HEK293 (cell line): ENCODE measurements around the gene GPN1.

Experiments used
- ZFP37 ChIP-seq: fragments of 450-650 bp; formaldehyde crosslinking; IDR thresholded peaks from 2 replicates; pipeline ENCODE4 v1.5.1; 2016; ENCODE audit warnings: missing biosample characterization, missing genetic modification characterization
- ZNF214 ChIP-seq: fragments of 450-650 bp; formaldehyde crosslinking; IDR thresholded peaks from 2 replicates; pipeline ENCODE4 v1.5.1; 2017; ENCODE audit warnings: missing biosample characterization, mild to moderate bottlenecking, missing genetic modification characterization, borderline replicate concordance
- ZNF239 ChIP-seq: fragments of 450-650 bp; formaldehyde crosslinking; IDR thresholded peaks from 2 replicates; pipeline ENCODE4 v1.5.1; 2016; ENCODE audit warnings: missing biosample characterization, missing genetic modification characterization
- ZNF302 ChIP-seq: fragments of 450-650 bp; formaldehyde crosslinking; IDR thresholded peaks from 2 replicates; pipeline ENCODE4 v1.5.1; 2016; ENCODE audit warnings: missing biosample characterization, missing genetic modification characterization, low read depth
- ZNF510 ChIP-seq: fragments of 450-650 bp; formaldehyde crosslinking; IDR thresholded peaks from 2 replicates; pipeline ENCODE4 v1.5.1; 2018; ENCODE audit warnings: mild to moderate bottlenecking, missing genetic modification characterization, missing biosample characterization; ENCODE audit not compliant: insufficient replicate concordance
- ZNF561 ChIP-seq: fragments of 450-650 bp; IDR thresholded peaks from 2 replicates; pipeline ENCODE4 v1.5.1; 2018; ENCODE audit warnings: missing biosample characterization, missing genetic modification characterization, borderline replicate concordance
- TF ChIP-seq, protein P1 (sequence below): fragments of 450-650 bp; formaldehyde crosslinking; IDR thresholded peaks from 2 replicates; pipeline ENCODE4 v1.5.1; 2016; ENCODE audit warnings: missing biosample characterization, missing genetic modification characterization
- TF ChIP-seq, protein P2 (sequence below): fragments of 450-650 bp; formaldehyde crosslinking; IDR thresholded peaks from 2 replicates; pipeline ENCODE4 v1.5.1; 2016; ENCODE audit warnings: missing biosample characterization, missing genetic modification characterization
- TF ChIP-seq, protein P3 (sequence below): fragments of 450-650 bp; formaldehyde crosslinking; IDR thresholded peaks from 2 replicates; pipeline ENCODE4 v1.5.1; 2016; ENCODE audit warnings: missing biosample characterization, missing genetic modification characterization
- TF ChIP-seq, protein P4 (sequence below): fragments of 450-650 bp; formaldehyde crosslinking; IDR thresholded peaks from 2 replicates; pipeline ENCODE4 v1.5.1; 2016; ENCODE audit warnings: missing biosample characterization, missing genetic modification characterization
- TF ChIP-seq, protein P5 (sequence below): fragments of 450-650 bp; formaldehyde crosslinking; IDR thresholded peaks from 2 replicates; pipeline ENCODE4 v1.5.1; 2016; ENCODE audit warnings: missing biosample characterization, missing genetic modification characterization
- TF ChIP-seq, protein P6 (sequence below): IDR thresholded peaks from 2 replicates; pipeline ENCODE4 v1.6.1; 2011; ENCODE audit warnings: mild to moderate bottlenecking, low read depth, low read length, borderline replicate concordance
- TF ChIP-seq, protein P7 (sequence below): fragments of 450-650 bp; formaldehyde crosslinking; IDR thresholded peaks from 2 replicates; pipeline ENCODE4 v1.5.1; 2016; ENCODE audit warnings: missing biosample characterization, missing genetic modification characterization, low read depth

DNA sequence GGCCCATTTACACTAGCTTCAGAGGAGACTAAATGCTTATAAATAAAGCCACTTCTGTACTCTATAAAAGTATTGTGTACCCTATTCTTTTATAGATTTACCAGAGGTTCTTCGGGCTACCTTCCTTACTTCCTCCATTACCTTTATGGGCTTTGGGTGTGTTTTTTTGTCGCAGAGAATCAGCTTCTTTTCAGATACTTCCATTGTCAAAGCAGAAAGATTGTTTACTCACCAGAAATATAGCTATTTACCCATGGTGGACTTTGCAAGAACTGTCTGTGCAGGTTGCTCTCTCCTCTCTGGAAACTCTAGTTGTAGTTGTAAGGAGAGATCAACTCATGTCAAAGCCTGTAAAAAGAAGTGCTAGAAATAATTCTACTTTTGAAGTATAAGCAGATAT lies 14.9 kb upstream of the GPN1 start:
- TF ChIP-seq, protein P1, sequence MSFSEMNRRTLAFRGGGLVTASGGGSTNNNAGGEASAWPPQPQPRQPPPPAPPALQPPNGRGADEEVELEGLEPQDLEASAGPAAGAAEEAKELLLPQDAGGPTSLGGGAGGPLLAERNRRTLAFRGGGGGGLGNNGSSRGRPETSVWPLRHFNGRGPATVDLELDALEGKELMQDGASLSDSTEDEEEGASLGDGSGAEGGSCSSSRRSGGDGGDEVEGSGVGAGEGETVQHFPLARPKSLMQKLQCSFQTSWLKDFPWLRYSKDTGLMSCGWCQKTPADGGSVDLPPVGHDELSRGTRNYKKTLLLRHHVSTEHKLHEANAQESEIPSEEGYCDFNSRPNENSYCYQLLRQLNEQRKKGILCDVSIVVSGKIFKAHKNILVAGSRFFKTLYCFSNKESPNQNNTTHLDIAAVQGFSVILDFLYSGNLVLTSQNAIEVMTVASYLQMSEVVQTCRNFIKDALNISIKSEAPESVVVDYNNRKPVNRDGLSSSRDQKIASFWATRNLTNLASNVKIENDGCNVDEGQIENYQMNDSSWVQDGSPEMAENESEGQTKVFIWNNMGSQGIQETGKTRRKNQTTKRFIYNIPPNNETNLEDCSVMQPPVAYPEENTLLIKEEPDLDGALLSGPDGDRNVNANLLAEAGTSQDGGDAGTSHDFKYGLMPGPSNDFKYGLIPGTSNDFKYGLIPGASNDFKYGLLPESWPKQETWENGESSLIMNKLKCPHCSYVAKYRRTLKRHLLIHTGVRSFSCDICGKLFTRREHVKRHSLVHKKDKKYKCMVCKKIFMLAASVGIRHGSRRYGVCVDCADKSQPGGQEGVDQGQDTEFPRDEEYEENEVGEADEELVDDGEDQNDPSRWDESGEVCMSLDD (tag by site-specific recombination) = no peak
- TF ChIP-seq ZFP37 = no peak
- TF ChIP-seq ZNF214 = no peak
- TF ChIP-seq, protein P2, sequence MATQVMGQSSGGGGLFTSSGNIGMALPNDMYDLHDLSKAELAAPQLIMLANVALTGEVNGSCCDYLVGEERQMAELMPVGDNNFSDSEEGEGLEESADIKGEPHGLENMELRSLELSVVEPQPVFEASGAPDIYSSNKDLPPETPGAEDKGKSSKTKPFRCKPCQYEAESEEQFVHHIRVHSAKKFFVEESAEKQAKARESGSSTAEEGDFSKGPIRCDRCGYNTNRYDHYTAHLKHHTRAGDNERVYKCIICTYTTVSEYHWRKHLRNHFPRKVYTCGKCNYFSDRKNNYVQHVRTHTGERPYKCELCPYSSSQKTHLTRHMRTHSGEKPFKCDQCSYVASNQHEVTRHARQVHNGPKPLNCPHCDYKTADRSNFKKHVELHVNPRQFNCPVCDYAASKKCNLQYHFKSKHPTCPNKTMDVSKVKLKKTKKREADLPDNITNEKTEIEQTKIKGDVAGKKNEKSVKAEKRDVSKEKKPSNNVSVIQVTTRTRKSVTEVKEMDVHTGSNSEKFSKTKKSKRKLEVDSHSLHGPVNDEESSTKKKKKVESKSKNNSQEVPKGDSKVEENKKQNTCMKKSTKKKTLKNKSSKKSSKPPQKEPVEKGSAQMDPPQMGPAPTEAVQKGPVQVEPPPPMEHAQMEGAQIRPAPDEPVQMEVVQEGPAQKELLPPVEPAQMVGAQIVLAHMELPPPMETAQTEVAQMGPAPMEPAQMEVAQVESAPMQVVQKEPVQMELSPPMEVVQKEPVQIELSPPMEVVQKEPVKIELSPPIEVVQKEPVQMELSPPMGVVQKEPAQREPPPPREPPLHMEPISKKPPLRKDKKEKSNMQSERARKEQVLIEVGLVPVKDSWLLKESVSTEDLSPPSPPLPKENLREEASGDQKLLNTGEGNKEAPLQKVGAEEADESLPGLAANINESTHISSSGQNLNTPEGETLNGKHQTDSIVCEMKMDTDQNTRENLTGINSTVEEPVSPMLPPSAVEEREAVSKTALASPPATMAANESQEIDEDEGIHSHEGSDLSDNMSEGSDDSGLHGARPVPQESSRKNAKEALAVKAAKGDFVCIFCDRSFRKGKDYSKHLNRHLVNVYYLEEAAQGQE (tag by site-specific recombination) = no peak
- no peak for TF ChIP-seq ZNF239 (tag by site-specific recombination)
- TF ChIP-seq, protein P3, sequence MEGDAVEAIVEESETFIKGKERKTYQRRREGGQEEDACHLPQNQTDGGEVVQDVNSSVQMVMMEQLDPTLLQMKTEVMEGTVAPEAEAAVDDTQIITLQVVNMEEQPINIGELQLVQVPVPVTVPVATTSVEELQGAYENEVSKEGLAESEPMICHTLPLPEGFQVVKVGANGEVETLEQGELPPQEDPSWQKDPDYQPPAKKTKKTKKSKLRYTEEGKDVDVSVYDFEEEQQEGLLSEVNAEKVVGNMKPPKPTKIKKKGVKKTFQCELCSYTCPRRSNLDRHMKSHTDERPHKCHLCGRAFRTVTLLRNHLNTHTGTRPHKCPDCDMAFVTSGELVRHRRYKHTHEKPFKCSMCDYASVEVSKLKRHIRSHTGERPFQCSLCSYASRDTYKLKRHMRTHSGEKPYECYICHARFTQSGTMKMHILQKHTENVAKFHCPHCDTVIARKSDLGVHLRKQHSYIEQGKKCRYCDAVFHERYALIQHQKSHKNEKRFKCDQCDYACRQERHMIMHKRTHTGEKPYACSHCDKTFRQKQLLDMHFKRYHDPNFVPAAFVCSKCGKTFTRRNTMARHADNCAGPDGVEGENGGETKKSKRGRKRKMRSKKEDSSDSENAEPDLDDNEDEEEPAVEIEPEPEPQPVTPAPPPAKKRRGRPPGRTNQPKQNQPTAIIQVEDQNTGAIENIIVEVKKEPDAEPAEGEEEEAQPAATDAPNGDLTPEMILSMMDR (tag by site-specific recombination) = no peak
- TF ChIP-seq, protein P4, sequence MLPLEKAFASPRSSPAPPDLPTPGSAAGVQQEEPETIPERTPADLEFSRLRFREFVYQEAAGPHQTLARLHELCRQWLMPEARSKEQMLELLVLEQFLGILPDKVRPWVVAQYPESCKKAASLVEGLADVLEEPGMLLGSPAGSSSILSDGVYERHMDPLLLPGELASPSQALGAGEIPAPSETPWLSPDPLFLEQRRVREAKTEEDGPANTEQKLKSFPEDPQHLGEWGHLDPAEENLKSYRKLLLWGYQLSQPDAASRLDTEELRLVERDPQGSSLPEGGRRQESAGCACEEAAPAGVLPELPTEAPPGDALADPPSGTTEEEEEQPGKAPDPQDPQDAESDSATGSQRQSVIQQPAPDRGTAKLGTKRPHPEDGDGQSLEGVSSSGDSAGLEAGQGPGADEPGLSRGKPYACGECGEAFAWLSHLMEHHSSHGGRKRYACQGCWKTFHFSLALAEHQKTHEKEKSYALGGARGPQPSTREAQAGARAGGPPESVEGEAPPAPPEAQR = no peak
- no peak for TF ChIP-seq ZNF302 (tag by site-specific recombination)
- no peak for TF ChIP-seq ZNF561 (tag by site-specific recombination)
- TF ChIP-seq, protein P5, sequence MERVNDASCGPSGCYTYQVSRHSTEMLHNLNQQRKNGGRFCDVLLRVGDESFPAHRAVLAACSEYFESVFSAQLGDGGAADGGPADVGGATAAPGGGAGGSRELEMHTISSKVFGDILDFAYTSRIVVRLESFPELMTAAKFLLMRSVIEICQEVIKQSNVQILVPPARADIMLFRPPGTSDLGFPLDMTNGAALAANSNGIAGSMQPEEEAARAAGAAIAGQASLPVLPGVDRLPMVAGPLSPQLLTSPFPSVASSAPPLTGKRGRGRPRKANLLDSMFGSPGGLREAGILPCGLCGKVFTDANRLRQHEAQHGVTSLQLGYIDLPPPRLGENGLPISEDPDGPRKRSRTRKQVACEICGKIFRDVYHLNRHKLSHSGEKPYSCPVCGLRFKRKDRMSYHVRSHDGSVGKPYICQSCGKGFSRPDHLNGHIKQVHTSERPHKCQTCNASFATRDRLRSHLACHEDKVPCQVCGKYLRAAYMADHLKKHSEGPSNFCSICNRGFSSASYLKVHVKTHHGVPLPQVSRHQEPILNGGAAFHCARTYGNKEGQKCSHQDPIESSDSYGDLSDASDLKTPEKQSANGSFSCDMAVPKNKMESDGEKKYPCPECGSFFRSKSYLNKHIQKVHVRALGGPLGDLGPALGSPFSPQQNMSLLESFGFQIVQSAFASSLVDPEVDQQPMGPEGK = no peak
- TF ChIP-seq, protein P6, sequence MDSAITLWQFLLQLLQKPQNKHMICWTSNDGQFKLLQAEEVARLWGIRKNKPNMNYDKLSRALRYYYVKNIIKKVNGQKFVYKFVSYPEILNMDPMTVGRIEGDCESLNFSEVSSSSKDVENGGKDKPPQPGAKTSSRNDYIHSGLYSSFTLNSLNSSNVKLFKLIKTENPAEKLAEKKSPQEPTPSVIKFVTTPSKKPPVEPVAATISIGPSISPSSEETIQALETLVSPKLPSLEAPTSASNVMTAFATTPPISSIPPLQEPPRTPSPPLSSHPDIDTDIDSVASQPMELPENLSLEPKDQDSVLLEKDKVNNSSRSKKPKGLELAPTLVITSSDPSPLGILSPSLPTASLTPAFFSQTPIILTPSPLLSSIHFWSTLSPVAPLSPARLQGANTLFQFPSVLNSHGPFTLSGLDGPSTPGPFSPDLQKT = no peak
- TF ChIP-seq, protein P7, sequence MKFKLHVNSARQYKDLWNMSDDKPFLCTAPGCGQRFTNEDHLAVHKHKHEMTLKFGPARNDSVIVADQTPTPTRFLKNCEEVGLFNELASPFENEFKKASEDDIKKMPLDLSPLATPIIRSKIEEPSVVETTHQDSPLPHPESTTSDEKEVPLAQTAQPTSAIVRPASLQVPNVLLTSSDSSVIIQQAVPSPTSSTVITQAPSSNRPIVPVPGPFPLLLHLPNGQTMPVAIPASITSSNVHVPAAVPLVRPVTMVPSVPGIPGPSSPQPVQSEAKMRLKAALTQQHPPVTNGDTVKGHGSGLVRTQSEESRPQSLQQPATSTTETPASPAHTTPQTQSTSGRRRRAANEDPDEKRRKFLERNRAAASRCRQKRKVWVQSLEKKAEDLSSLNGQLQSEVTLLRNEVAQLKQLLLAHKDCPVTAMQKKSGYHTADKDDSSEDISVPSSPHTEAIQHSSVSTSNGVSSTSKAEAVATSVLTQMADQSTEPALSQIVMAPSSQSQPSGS = no peak
- no peak for TF ChIP-seq ZNF510 (tag by site-specific recombination)
